Large intestine (tissue), 3 donors: ENCODE measurements around the gene TIAM2. TPM values are rescaled to one million over a fixed set of nuclear protein-coding genes. Genes with fewer than 3 reads are reported as not detected.
A peak's percentile ranks its signal among the peaks of the same experiment; 100 is the strongest.
"Not testable (repeated sequence)": the region's sequence is repeated elsewhere in the genome, so short reads cannot be mapped to it uniquely, and the experiment has no call there.

Experiments
- DNase-seq, 2 donors: peaks; one replicate each; pipeline versions ENCODE4 v3.0.0 to v3.0.0-alpha.2; 2013
- H3K27ac ChIP-seq: one replicate; pipeline ENCODE4 v1.5.1; 2013; ENCODE audit warnings: low read length
- H3K27me3 ChIP-seq: 2 replicates; pipeline ENCODE4 v1.6.1; 2013; ENCODE audit warnings: low read length; ENCODE audit not compliant: control insufficient read depth, insufficient read depth
- H3K36me3 ChIP-seq: 2 replicates; pipeline ENCODE4 v1.6.1; 2013; ENCODE audit warnings: low read length; ENCODE audit not compliant: control insufficient read depth, insufficient read depth
- H3K4me1 ChIP-seq: one replicate; pipeline ENCODE4 v1.6.1; 2013; ENCODE audit warnings: low read length; ENCODE audit not compliant: control insufficient read depth, insufficient read depth
- H3K4me3 ChIP-seq: one replicate; pipeline ENCODE4 v1.5.1; 2013; ENCODE audit warnings: low read length
- H3K9me3 ChIP-seq: one replicate; pipeline ENCODE4 v1.6.1; 2013; ENCODE audit warnings: mild to moderate bottlenecking, low read depth, low read length, moderate library complexity; ENCODE audit not compliant: control insufficient read depth
- WGBS: methylation state at CpG from one replicate; pipeline ENCODE4 v1.1.5; 2013; ENCODE audit warnings: low lambda C conversion rate; ENCODE audit not compliant: insufficient coverage; 5-methylcytosine and 5-hydroxymethylcytosine counted together
- polyA plus RNA-seq: library from polyadenylated mRNA; unstranded; fragments of 120-200 nt; gene quantifications from one replicate; pipeline ENCODE4 v1.2.1, GENCODE V29; 2013

TIAM2 gene
- polyA plus RNA-seq, 1 donor, result 16.3 TPM

- H3K4me3 ChIP-seq, DNase-seq, H3K27me3 ChIP-seq, H3K36me3 ChIP-seq, H3K27ac ChIP-seq, H3K4me1 ChIP-seq, H3K9me3 ChIP-seq: not testable (repeated sequence)
- WGBS, result 100% methylated on average over 1 of the region's 5 CpGs
Measured at GRCh38 chr6:155268088-155268867, 273.2 kb downstream of the TIAM2 start.

- Histone ChIP-seq H3K4me3 (no peak overlapping the region), H3K36me3 (peaks cover 9% of the 10 kb centered on the region), H3K27ac (no peak overlapping the region), H3K9me3 (no peaks in the 10 kb centered on the region), H3K4me1 (no peaks in the 10 kb centered on the region), H3K27me3 (no peaks in the 10 kb centered on the region)
- no peak for DNase-seq
- WGBS, result no CpG with 5 or more reads among the region's 3 CpGs
Measured at GRCh38 chr6:155269765-155270164, 274.6 kb downstream of the TIAM2 start.

DNA sequence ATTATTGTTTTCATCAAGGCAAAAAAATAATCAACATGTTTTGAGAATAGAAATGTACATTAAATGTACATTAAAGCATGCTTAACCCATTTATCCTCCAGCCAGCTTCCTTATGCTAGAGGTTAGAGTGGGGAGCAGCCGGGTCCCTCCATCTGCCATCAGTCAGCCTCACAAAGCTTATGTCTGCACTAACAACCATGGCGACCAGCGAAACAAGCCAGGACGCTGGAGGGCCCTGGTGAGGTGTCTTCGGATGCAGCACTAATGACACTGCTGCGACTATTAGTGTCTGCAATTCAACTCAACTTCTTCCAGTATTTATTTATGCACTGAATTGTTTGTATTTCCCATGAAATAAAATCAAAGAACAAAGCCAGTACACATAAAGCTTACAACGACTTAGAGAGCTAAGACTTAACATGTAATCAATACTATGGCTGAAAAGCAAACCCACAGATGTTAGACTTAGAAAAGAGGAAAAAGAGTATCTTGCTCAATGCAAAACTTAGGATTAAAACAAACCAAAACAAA lies 275.5 kb downstream of the TIAM2 start:
- no peak overlapping the region for H3K4me3 ChIP-seq
- H3K27ac ChIP-seq, result no peak overlapping the region
- no peaks in the 10 kb centered on the region for H3K27me3 ChIP-seq
- H3K36me3 ChIP-seq, result peaks cover 11% of the 10 kb centered on the region
- no peak for DNase-seq
- no CpG with 5 or more reads among the region's 7 CpGs for WGBS
- no peaks in the 10 kb centered on the region for H3K4me1 ChIP-seq
- no peaks in the 10 kb centered on the region for H3K9me3 ChIP-seq

DNA sequence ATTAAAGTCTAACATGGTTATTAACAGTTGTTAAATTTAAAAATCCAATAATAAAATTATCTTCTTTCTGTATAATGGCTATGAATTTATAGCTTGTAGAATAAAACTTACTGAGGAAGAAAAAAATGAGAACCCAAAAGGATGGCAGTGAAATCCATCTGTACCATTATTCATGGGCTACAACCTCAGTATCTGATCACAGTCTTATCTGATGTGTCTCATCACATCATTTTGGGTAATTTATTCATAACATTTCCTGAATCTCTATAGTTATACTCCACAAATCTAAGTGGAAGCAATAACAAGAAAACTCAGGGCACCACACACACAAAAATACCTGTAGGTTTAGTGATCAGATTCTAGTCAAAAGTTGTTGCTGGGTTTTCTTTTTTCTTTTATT lies 276.0 kb downstream of the TIAM2 start:
- Histone ChIP-seq H3K27me3 (no peaks in the 10 kb centered on the region), H3K9me3 (no peaks in the 10 kb centered on the region), H3K4me3 (no peak overlapping the region), H3K27ac (no peak overlapping the region), H3K36me3 (peaks cover 16% of the 10 kb centered on the region), H3K4me1 (no peaks in the 10 kb centered on the region)
- no peak for DNase-seq

GRCh38 chr6:155272353-155273232 lies 277.5 kb downstream of the TIAM2 start:
- no peak overlapping the region for H3K4me3 ChIP-seq
- DNase-seq, result peak in 1 of 2 donors; percentile 12
- H3K4me1 ChIP-seq, result no peaks in the 10 kb centered on the region

GRCh38 chr6:155273431-155273830 lies 278.3 kb downstream of the TIAM2 start:
- WGBS, result 20% methylated on average over 1 of the region's 3 CpGs
- DNase-seq, result peak; percentile 9 to 31
- Histone ChIP-seq H3K27ac (no peak overlapping the region), H3K27me3 (no peaks in the 10 kb centered on the region), H3K4me1 (no peaks in the 10 kb centered on the region), H3K4me3 (no peak overlapping the region), H3K9me3 (no peaks in the 10 kb centered on the region), H3K36me3 (peaks cover 21% of the 10 kb centered on the region)

More at GRCh38 chr6:155272353-155273232, 277.5 kb downstream of the TIAM2 start:
- WGBS, result 83% methylated on average over 1 of the region's 8 CpGs
- no peaks in the 10 kb centered on the region for H3K27me3 ChIP-seq
- no peak overlapping the region for H3K27ac ChIP-seq
- H3K36me3 ChIP-seq, result peaks cover 16% of the 10 kb centered on the region
- H3K9me3 ChIP-seq, result no peaks in the 10 kb centered on the region

- H3K27me3 ChIP-seq, result no peaks in the 10 kb centered on the region
- DNase-seq, result no peak
- H3K4me3 ChIP-seq, result no peak overlapping the region
- no peaks in the 10 kb centered on the region for H3K4me1 ChIP-seq
- no peaks in the 10 kb centered on the region for H3K9me3 ChIP-seq
- no CpG with 5 or more reads among the region's 2 CpGs for WGBS
- H3K27ac ChIP-seq, result no peak overlapping the region
- peaks cover 22% of the 10 kb centered on the region for H3K36me3 ChIP-seq
Measured at GRCh38 chr6:155274106-155274505, 279.0 kb downstream of the TIAM2 start.

GRCh38 chr6:155274533-155274932 lies 279.4 kb downstream of the TIAM2 start:
- Histone ChIP-seq H3K36me3 (peaks cover 24% of the 10 kb centered on the region), H3K9me3 (no peaks in the 10 kb centered on the region), H3K27me3 (no peaks in the 10 kb centered on the region), H3K4me1 (no peaks in the 10 kb centered on the region), H3K4me3 (no peak overlapping the region), H3K27ac (no peak overlapping the region)
- no peak for DNase-seq
- WGBS, result no CpG with 5 or more reads among the region's 1 CpG

DNA sequence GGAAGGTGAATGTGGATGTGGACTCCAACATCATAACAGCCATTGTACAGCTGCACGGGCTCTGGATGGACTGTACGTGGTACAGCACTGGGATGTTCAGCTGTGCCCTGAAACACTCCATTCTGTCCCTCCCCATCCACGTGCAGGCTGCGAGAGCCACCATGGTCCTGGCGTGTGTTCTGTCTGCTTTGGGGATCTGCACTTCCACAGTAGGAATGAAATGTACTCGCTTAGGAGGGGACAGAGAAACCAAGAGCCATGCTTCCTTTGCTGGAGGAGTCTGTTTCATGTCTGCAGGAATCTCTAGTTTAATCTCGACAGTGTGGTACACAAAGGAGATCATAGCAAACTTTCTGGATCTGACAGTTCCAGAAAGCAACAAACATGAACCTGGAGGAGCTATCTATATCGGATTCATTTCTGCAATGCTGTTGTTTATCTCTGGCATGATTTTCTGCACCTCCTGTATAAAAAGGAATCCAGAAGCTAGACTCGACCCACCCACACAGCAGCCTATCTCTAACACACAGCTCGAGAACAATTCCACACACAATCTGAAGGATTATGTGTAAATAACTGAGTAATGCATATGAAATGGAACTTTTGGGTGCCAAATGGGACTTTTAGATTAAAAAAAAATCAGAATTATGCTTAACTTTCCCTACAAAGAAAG lies 280.8 kb downstream of the TIAM2 start:
- no peaks in the 10 kb centered on the region for H3K9me3 ChIP-seq
- peaks cover 30% of the 10 kb centered on the region for H3K36me3 ChIP-seq
- H3K4me3 ChIP-seq, result no peak overlapping the region
- 86% methylated on average over 1 of the region's 10 CpGs for WGBS
- H3K4me1 ChIP-seq, result no peaks in the 10 kb centered on the region
- H3K27ac ChIP-seq, result no peak overlapping the region
- DNase-seq, result no peak
- no peaks in the 10 kb centered on the region for H3K27me3 ChIP-seq

- Histone ChIP-seq H3K27me3 (no peaks in the 10 kb centered on the region), H3K36me3 (peaks cover 32% of the 10 kb centered on the region), H3K27ac (no peak overlapping the region), H3K9me3 (no peaks in the 10 kb centered on the region), H3K4me3 (no peak overlapping the region), H3K4me1 (no peaks in the 10 kb centered on the region)
- DNase-seq, result no peak
Measured at GRCh38 chr6:155276638-155277037, 281.5 kb downstream of the TIAM2 start.
